HG03354 (cell line): ENCODE data around the gene RTN1.
A peak's percentile ranks its signal among the peaks of the same experiment; 100 is the strongest.

Experiments
- ATAC-seq: cut with Tn5 transposase; IDR thresholded peaks from one replicate; pipeline ENCODE4 v1.9.1; 2021; ENCODE audit warnings: mild to moderate bottlenecking; ENCODE audit not compliant: unreplicated experiment, poor library complexity, severe bottlenecking

RTN1 gene

DNA sequence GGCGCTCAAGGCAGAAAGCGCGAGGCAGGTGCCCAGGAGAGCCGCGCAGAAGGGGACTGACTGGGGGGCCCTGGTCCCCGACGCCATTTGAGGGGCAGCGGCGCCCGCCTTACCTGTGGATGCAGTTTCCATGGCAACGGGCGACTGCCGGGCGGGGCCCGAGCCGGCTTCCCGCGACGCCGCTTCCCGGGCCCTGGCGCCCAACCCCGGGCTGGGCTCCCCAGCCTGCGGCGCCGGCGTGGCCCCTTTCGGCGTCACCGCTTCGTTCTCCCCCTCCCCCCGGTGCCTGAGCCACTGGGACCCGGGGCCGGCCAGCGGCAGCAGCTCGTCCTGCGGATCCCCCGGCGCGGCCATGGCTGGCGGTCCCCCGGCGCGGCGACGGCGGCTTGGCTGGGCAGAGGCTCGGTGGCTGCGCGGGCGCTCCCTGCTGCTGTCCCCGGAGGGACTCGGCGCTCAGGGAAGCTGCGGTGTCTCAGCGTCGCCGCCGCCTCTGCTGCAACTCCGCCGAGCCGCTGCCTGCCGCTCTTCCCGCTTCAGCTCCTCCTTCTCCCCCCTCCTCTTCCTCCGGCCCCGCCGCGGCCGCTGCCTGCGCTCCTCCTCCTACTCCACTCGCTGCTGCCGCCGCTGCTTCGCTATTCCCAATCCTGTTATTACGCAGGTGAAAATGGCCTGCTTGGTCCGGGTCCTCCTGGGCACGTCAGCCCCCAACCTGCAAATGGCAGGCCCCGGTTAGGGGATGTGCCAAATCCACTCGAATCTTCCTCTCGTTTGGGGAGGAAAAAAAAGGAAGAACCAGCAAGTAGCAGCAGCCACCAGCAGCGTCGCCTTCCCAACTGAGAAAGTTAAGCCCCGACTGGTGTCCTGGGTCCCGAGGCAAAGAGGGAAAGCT lies at the start of gene RTN1:
Gene RTN1, minus strand, starts transcription at position 500 of the 889 bp plus-strand sequence. Its CDS starts 146 bp downstream, at position 354.
- ATAC-seq, result peak; percentile 50

DNA sequence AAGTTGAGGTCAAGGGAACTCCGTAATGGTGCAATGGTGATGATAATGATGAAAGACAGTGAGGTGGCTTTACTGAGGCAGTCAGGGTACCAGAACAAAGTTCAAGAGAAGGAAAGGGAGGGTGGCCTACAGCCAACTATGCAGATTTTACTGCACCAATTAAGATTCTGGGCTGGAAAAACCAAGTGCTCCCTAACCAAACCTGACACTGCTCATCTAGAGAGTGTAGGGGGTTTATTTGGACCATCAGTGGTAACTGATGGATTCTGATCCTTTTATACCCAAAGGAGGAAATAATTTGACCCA lies 49.8 kb upstream of the RTN1 start:
- no peak for ATAC-seq

DNA sequence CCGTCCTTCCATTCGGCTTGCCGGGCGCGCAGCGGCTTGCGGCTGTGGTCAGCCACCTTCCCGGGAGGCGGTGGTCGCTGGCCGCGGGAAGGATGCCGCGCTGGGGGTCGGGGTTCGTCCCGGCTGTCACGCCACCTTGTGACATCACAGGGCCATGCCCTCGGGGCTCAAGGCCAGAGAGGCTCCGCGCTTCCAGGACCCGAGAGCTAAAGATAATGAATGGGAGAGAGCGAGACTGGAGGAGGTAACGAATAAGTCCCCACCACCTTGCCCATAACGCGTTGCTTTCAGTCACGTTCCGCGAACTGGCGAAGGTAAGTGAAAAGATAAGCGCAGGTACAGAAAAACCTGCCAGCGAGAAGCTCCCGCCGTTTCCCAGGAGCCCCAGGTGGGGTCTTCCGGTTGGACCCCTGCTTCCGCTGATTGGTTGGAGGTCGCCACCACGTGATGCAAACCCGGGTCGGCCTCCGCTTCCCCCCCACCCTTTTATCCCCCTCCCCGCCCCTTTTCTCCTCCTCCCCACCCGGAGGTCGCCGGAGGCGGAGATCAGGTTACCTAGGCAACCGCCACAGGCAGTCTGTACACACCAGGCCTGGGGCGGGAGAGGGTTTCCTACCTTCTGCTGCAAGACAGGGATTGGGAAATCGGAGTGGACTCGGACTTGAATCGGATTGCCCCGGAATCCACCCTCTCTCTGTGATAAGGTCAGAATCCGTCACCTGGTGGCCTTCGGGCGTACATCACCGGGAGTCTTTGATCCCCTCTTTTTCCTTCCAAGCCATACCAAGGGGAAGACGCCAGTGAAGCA lies 49.2 kb upstream of the RTN1 start, which contains the start of gene LRRC9:
Gene LRRC9, plus strand, starts transcription at position 575 of the 808 bp plus-strand sequence.
- ATAC-seq, result peak; percentile 24

- peak; percentile 66 for ATAC-seq
Observed at GRCh38 chr14:59918824-59919569, 48.4 kb upstream of the RTN1 start.

- ATAC-seq, result no peak
Observed at GRCh38 chr14:59913187-59913586, 42.6 kb upstream of the RTN1 start.

DNA sequence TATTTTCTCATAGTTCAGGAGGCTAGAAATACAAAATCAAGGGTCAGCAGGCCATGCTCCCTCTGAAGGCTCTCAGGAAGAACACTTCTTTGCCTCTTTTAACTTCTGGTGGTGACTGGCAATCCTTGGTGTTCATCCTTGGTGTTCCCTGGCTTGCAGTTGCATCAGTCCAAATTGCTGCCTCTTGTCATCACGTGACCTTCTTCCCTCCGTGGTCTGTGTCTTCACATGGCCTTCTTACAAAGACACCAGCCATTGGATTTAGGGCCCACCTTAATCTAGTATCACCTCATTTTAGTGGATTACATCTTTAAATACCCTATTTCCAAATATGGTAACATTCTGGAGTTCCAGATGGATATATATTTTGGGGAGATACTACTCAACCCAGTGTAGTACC lies 41.9 kb upstream of the RTN1 start:
- ATAC-seq, result no peak

DNA sequence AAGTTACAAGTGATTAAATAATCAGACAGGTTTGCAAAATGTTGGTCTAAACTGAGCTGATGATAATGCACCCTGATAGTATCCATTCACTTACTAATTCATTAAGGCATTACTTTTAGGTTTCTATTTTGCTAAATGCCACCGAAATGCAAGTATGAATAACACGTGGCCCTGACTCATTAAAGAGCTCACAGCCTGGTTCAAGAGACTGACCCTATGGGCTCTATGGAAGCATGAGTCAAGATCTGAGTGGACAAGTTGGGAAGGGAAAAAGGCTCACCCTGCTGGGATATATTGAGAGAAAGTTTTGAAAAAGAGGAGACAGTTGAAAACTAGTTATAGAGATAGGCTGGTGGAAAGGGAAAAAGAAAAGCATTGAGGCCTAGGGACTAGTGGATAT lies 34.6 kb upstream of the RTN1 start:
- ATAC-seq, result no peak

DNA sequence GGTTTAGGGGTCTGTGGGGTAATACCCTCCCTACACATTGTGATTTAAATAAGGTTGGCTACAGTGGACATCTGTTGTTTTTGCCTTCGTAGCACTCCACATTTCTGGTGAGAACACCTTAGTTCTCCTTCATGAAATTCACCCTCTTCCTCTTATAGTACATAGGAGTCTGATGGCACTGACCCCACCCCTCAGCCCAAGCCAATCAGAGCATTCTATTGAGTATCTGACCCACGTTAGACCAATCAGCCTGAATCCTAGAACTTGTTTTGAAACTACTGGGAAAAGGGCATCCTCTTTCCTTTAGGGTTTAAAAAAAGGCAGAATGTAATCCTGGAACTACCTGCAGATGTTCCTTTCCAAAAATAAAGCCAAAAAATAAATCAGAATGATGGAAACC lies 33.6 kb upstream of the RTN1 start:
- ATAC-seq, result no peak

DNA sequence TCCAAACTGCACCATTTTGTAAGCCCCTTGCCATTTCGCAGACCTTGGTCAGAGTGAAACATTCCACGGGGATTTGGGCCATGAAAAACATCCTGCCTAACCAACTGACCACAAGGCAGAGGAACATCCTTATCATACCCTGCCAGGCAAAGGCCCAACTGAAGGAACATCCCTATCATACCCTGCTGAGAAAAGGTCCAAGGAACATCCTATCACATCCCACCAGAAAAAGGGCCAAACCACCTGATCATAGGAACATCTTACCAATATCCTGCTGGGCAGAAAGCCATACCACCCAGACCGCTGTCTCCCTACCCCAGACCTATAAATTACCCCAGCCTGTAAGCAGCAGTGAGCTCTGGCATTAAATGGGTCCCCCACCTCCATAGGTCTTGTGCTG lies 30.0 kb upstream of the RTN1 start:
- ATAC-seq, result no peak

- ATAC-seq, result no peak
Observed at GRCh38 chr14:59897757-59898383, 27.3 kb upstream of the RTN1 start.

GRCh38 chr14:59895721-59896120 lies 25.1 kb upstream of the RTN1 start:
- no peak for ATAC-seq

- ATAC-seq, result no peak
Observed at GRCh38 chr14:59890676-59891075, 20.1 kb upstream of the RTN1 start.

GRCh38 chr14:59882957-59883356 lies 12.4 kb upstream of the RTN1 start:
- peak; percentile 61 for ATAC-seq

GRCh38 chr14:59871166-59871495 lies 555 bp upstream of the RTN1 start:
- ATAC-seq, result no peak

- no peak for ATAC-seq
Observed at GRCh38 chr14:59869381-59870255, 958 bp downstream of the RTN1 start.

- ATAC-seq, result no peak
Observed at GRCh38 chr14:59868021-59868420, 2.6 kb downstream of the RTN1 start.

DNA sequence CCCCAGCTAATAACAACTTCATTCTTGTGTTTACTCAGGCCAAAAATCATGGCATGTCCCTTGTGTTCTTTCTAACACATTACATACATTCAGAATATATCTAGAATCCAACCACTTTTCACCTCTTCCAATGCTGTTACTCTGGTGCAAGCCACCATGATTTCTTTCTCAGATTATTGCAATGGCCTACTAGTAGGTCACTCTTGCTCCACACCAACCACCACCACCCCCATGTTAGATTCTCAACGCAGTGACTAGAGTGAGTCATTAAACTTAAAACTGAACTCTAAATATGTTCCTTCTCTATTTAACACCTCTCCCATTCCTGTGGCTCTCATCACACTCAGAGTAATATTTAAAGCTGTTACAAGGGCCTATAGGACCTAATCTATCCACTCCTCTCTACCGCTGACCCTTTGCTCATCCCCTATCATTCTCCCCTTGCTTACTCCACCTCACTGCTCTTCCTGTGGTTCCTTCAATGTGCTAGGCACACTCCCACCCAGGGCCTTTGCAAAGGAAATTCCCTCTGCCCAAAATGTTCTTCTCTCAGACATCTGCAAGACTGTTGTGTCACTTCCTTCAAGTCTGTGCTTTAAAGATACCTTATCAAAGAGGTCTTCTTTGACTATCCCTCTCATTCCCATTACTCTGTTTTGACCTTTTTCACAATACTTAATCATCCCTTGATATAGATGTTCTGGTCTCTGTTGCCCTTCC lies 6.6 kb downstream of the RTN1 start:
- ATAC-seq, result no peak

DNA sequence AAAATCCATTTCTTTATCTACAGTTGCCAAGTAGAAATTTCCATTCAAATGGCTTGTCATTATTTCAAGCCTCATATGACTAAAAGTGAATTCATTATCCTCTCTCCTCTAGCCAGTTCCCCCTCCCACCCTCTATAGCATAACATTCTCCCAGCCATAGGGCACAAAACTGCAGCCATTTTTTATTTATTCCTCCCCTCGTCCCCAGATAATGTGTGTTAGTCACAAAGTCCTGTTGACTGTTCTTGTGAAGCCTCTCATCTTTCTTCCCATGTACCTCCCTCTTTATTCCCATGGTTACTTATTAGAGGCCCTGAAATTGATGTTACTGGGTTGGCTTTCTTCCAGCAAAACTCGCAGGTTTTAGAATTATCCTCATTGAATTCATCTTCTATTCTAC lies 13.2 kb downstream of the RTN1 start:
- ATAC-seq, result no peak
